AG04450 (cell line): Measurements from ENCODE around the gene CFLAR. TPM values are rescaled to one million over a fixed set of nuclear protein-coding genes. Genes with fewer than 3 reads are reported as not detected.

Experiments
- CTCF ChIA-PET: fragments of 300-600, 350-600 bp; formaldehyde crosslinking; extraction: SDS; loops from one replicate; lab custom pipeline; 2022; ENCODE audit warnings: antibody characterized with exemption, inconsistent platforms; lab: Charles Lee
- POLR2A ChIA-PET: fragments of 350-600 bp; formaldehyde crosslinking; extraction: SDS; loops from one replicate; lab custom pipeline; 2021; ENCODE audit warnings: antibody characterized with exemption, inconsistent platforms; lab: Yijun Ruan, JAX
- DNase-seq: peaks from one replicate; pipeline ENCODE4 v3.0.0-alpha.2; 2011; ENCODE audit warnings: low read depth, low spot score
- H3K27ac ChIP-seq: one replicate; pipeline ENCODE4 v1.5.1; 2012; ENCODE audit warnings: low read depth, low read length, control low read depth
- H3K27me3 ChIP-seq: one replicate; pipeline ENCODE4 v1.6.0; 2012; ENCODE audit warnings: low read length; ENCODE audit not compliant: control insufficient read depth, insufficient read depth
- H3K4me3 ChIP-seq: 2 replicates; pipeline ENCODE4 v1.5.1; 2011; ENCODE audit warnings: mild to moderate bottlenecking, low read depth, low read length, control low read depth
- H3K9me3 ChIP-seq: 2 replicates; pipeline ENCODE4 v1.5.1; 2012; ENCODE audit warnings: low read length; ENCODE audit not compliant: control insufficient read depth, insufficient read depth
- CTCF ChIP-seq: IDR thresholded peaks from 2 replicates; pipeline ENCODE4 v1.5.1; 2011; ENCODE audit warnings: low read depth, low read length, control low read depth, inconsistent platforms
- polyA plus RNA-seq: library from polyadenylated mRNA; depleted of rRNA; stranded (reverse); fragments of >200 nt; gene quantifications from 2 replicates; pipeline ENCODE4 v1.2.3, GENCODE V29; 2011

The CFLAR gene
- polyA plus RNA-seq, 1 experiment, result 36.3 TPM

- Histone ChIP-seq H3K27me3 (no peaks in the 10 kb centered on the region), H3K9me3 (peaks cover 4% of the 10 kb centered on the region; the same call in 1 of the 2 replicates), H3K27ac (no peak overlapping the region), H3K4me3 (no peak overlapping the region)
- POLR2A ChIA-PET, result no interaction called here
- TF ChIP-seq CTCF, result no peak
- DNase-seq, result no peak
- CTCF ChIA-PET, result no interaction called here
Observed at GRCh38 chr2:201132518-201132917, 16.6 kb downstream of the CFLAR start.

GRCh38 chr2:201135386-201135785 is 19.4 kb downstream of the CFLAR start:
- no peak for DNase-seq
- H3K9me3 ChIP-seq, result peaks cover 4% of the 10 kb centered on the region; the same call in 1 of the 2 replicates
- H3K4me3 ChIP-seq, result no peak overlapping the region
- no peak overlapping the region for H3K27ac ChIP-seq
- ChIA-PET CTCF (no interaction called here), POLR2A (no interaction called here)
- H3K27me3 ChIP-seq, result no peaks in the 10 kb centered on the region
- no peak for TF ChIP-seq CTCF

- H3K27me3 ChIP-seq, result no peaks in the 10 kb centered on the region
- CTCF ChIA-PET, result no interaction called here
- no peak for DNase-seq
Observed at GRCh38 chr2:201136889-201137321, 20.9 kb downstream of the CFLAR start.

GRCh38 chr2:201137505-201138400 is 21.8 kb downstream of the CFLAR start:
- no peak for TF ChIP-seq CTCF
- peaks cover 4% of the 10 kb centered on the region; the same call in 1 of the 2 replicates for H3K9me3 ChIP-seq
- ChIA-PET POLR2A (interaction anchor here (0.7 kb wide), 1 partner anchor 69 kb away, joined by 3 read pairs; no protein-coding TSS in a partner anchor), CTCF (no interaction called here)
- no peaks in the 10 kb centered on the region for H3K27me3 ChIP-seq
- DNase-seq, result no peak
- H3K4me3 ChIP-seq, result no peak overlapping the region
- no peak overlapping the region for H3K27ac ChIP-seq

More at GRCh38 chr2:201136889-201137321, 20.9 kb downstream of the CFLAR start:
- H3K4me3 ChIP-seq, result no peak overlapping the region
- peaks cover 4% of the 10 kb centered on the region; the same call in 1 of the 2 replicates for H3K9me3 ChIP-seq
- POLR2A ChIA-PET, result interaction anchor here (0.7 kb wide), 1 partner anchor 68 kb away, joined by 3 read pairs; no protein-coding TSS in a partner anchor
- TF ChIP-seq CTCF, result no peak
- no peak overlapping the region for H3K27ac ChIP-seq
